Urinary bladder (tissue), 4 donors: ENCODE measurements around the gene RPP25. TPM values are rescaled to one million over a fixed set of nuclear protein-coding genes. Genes with fewer than 3 reads are reported as not detected.

ENCODE experiments used
- DNase-seq: peaks from one replicate; pipeline ENCODE4 v3.0.0-alpha.2; 2015; ENCODE audit errors: extremely low spot score
- H3K27ac ChIP-seq: one replicate; pipeline ENCODE4 v1.5.1; 2013; ENCODE audit warnings: low read depth, mild to moderate bottlenecking, moderate library complexity
- H3K36me3 ChIP-seq: one replicate; pipeline ENCODE4 v1.6.1; 2013; ENCODE audit warnings: mild to moderate bottlenecking, moderate library complexity; ENCODE audit not compliant: insufficient read depth
- H3K4me1 ChIP-seq: one replicate; pipeline ENCODE4 v1.6.1; 2013; ENCODE audit warnings: mild to moderate bottlenecking, moderate library complexity; ENCODE audit not compliant: insufficient read depth
- H3K4me3 ChIP-seq: one replicate; pipeline ENCODE4 v1.5.1; 2013; ENCODE audit warnings: low read depth, low read length
- WGBS: extraction: QIAGEN DNeasy Blood & Tissue Kit; methylation state at CpG from one replicate; pipeline ENCODE4 v1.1.7; 2013; 5-methylcytosine and 5-hydroxymethylcytosine counted together
- polyA plus RNA-seq: library from polyadenylated mRNA; stranded (reverse); fragments of 200-250 nt; gene quantifications from one replicate; pipeline ENCODE4 v1.2.3, GENCODE V29; 2013
- total RNA-seq: library from RNA; depleted of rRNA; stranded (reverse); fragments of >200 nt; gene quantifications from one replicate; pipeline ENCODE4 v1.2.3, GENCODE V29; 2014
- donor health status: healthy with polysubstance abuse.
- donor health status: healthy.

Gene RPP25
- total and polyA plus RNA-seq, 2 donors = 5.2 to 13.5 TPM

DNA sequence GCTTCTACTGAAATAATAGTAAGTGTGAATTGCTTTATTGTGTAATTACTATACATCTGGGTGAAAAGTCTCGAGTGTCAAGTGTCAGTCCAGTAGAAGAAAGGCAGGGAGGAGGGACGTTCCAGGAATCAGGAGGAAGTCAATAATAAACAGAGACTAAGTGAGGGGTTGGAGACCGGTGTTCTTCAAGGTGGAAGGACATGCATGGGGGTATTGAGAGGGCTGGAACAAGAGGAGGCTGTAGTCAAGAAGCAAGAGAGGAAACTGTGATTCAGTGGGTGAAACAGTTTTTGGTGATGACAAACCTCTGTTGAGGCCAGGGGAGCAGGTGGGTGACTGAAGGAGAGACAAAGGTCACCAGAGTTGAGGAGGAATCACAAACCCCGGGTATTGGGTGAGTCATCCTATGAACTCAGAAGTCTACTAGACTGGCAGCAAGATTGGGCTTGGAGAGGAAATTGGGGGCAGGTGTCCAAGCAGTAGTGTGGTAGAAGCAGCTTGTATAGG is 27.2 kb upstream of the RPP25 start:
- H3K27ac ChIP-seq = no peak overlapping the region
- WGBS = 26% methylated on average over 4 of the region's 4 CpGs
- H3K36me3 ChIP-seq = no peaks in the 10 kb centered on the region
- no peak overlapping the region for H3K4me3 ChIP-seq
- H3K4me1 ChIP-seq = no peaks in the 10 kb centered on the region
- no peak for DNase-seq

DNA sequence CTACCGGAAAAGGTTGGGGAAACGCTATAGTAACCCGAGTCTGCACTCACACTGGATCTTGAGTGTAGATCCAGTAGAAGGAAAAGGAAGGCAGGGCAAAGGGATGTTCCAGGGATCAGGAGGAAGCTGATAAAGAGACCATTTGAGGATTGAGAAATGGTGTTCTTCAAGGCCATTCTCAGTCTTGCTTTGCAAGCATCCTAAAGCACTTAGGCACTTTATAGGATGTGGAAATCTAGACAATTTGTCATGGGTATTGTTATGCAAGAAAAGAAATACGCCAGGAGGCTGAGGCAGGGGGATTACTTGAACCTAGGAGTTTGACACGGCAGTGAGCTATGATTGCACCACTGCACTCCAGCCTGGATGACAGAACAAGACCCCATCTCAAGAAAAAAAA is 25.6 kb upstream of the RPP25 start:
- H3K4me3 ChIP-seq = no peak overlapping the region
- H3K36me3 ChIP-seq = no peaks in the 10 kb centered on the region
- DNase-seq = no peak
- no peak overlapping the region for H3K27ac ChIP-seq
- H3K4me1 ChIP-seq = no peaks in the 10 kb centered on the region
- WGBS = 72% methylated on average over 5 of the region's 5 CpGs

DNA sequence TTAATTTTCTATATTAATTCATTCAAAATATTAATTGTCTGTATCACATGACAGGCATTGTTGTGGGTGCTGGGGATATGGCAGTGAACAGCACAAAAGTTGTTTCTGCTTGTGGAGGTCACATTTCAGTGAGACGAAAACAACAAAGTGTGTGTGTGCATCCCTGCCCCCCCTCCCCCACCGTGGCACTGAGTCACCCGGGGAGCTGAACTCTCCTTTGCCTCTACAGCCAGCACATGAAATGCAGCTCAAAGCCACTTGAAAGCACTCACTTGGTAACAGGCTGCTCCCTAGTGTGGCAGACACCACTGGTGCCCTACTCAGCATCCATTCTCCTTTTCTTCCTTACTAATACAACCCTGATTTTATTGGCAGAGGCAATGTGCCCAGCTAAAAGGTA is 21.9 kb upstream of the RPP25 start:
- Histone ChIP-seq H3K4me3 (no peak overlapping the region), H3K4me1 (no peaks in the 10 kb centered on the region), H3K27ac (no peak overlapping the region), H3K36me3 (no peaks in the 10 kb centered on the region)
- no peak for DNase-seq
- 20% methylated on average over 3 of the region's 3 CpGs for WGBS

DNA sequence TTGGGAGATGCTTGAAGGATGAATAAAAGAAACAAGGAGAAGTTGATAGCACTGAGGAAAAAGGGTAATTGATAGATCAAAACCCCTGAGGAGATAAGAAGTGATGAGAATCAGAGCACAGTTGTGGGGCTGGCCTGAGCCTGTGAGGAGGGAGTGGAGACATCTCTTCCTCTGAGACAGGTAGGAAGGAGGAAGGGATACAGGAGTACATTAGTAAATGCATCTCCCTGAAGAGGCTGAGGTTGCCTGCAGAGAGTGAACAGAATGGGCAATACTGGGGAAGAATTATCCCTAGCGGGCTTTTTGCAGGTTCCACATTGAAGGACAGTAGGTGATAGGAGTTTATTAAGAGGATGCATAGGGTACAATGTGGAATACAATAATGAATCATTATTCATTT is 21.5 kb upstream of the RPP25 start:
- Histone ChIP-seq H3K27ac (no peak overlapping the region), H3K4me3 (no peak overlapping the region), H3K4me1 (no peaks in the 10 kb centered on the region), H3K36me3 (no peaks in the 10 kb centered on the region)
- no peak for DNase-seq
- WGBS = 84% methylated on average over 1 of the region's 1 CpG

DNA sequence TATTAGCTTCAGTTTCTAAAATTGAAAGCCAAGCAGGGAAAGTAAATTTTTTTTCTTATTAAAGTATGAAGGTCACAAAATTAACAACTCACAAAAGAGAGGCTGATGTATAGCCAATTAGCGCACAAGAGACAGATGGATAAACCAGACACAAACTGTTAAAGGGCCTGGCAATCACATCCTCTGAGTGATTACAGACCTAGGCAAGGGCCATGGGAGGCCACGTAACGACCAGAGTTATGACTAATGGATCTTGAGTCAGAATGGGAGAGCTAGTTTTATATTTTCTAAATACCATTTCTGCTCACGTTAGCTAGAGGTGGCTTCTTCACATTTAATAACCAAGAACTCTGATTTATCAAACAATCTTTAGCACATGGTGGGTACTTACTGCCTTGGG is 21.0 kb upstream of the RPP25 start:
- WGBS = 55% methylated on average over 4 of the region's 4 CpGs
- DNase-seq = no peak

DNA sequence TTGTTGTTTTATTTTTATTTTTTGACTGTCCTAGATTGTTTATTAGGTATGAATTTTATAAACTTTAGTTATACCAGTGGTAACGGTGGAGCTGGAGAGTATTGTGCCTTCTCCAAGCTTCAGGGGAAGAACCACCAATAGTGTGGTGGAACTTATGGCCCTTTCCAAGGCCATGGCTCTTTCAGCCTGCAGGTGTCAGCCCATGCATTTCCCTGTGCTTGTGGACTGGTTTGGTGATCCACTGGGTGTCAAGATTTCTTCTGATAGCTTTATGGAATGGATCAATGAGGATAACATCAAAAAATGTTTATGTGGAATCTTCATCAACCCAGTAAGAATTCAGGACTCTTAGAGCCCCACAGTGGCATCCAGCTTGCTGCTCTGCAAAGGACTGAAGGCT is 19.6 kb upstream of the RPP25 start:
- Histone ChIP-seq H3K36me3 (no peaks in the 10 kb centered on the region), H3K4me3 (no peak overlapping the region), H3K4me1 (no peaks in the 10 kb centered on the region), H3K27ac (no peak overlapping the region)
- 80% methylated on average over 1 of the region's 1 CpG for WGBS
- DNase-seq = no peak

More for the DNA sequence above, 21.0 kb upstream of the RPP25 start:
- no peak overlapping the region for H3K4me3 ChIP-seq
- H3K27ac ChIP-seq = no peak overlapping the region
- H3K36me3 ChIP-seq = no peaks in the 10 kb centered on the region
- H3K4me1 ChIP-seq = no peaks in the 10 kb centered on the region

DNA sequence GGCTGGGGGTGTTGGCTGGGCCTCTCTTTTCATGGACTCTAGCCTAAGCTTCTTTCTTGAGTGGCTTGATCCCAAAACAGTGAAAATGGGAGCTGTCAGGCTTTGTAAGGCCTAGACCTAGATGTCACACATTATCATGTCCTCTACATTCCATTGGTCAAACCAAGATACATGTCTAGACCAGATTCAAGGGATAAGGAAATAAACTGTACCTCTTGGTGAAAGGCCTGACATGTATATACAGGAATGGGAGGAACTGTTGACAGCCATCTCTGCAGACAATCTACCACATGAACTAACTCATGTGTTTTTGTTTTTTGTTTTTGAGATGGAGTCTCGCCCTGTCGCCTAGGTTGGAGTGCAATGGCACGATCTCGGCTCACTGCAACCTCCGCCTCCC is 11.1 kb upstream of the RPP25 start:
- no peaks in the 10 kb centered on the region for H3K36me3 ChIP-seq
- no peaks in the 10 kb centered on the region for H3K4me1 ChIP-seq
- H3K4me3 ChIP-seq = no peak overlapping the region
- no peak overlapping the region for H3K27ac ChIP-seq
- 78% methylated on average over 5 of the region's 5 CpGs for WGBS
- DNase-seq = no peak

DNA sequence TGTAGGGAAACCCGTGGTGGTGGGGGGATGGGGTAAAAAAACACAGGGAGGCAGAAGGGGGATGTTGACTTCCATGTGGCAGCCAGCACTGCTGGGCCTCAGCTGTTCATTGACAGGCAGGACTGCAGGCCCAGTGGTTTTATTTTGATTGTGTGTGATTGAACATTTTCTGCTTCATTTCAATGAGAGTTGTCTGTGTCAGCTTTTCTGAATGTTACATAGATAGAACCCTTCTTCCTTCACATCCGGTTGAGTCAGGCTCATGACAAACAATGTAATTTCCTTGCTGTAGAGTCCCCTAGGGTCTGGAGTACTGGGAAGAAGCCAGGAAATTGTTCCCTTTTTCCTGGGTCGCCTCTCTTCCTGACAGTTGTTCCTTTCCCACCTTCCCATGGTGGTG is 8.2 kb upstream of the RPP25 start:
- no peak overlapping the region for H3K4me3 ChIP-seq
- DNase-seq = no peak
- no peaks in the 10 kb centered on the region for H3K36me3 ChIP-seq
- 12% methylated on average over 3 of the region's 3 CpGs for WGBS
- H3K4me1 ChIP-seq = no peaks in the 10 kb centered on the region
- no peak overlapping the region for H3K27ac ChIP-seq

DNA sequence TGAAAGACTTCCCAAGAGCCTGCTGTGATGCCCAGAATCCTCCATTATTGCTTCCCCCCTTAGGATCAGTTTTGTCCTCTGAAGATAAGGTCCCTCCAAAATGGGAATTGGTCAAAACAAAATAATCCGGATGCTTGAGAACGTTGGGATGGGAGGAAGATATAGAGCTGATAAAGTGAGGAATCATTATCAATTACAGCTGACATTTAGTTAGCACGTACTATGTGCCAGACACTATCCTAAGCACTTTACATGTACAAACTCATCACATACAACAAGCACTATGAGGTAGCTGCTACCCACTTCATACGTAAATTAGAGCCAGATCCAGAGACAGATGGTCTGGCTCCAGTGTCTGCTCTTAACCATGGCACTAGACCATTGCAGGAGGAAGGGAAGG is 6.6 kb upstream of the RPP25 start:
- no peak for DNase-seq
- H3K36me3 ChIP-seq = no peaks in the 10 kb centered on the region
- H3K27ac ChIP-seq = no peak overlapping the region
- no peak overlapping the region for H3K4me3 ChIP-seq
- no peaks in the 10 kb centered on the region for H3K4me1 ChIP-seq
- WGBS = 87% methylated on average over 4 of the region's 4 CpGs

DNA sequence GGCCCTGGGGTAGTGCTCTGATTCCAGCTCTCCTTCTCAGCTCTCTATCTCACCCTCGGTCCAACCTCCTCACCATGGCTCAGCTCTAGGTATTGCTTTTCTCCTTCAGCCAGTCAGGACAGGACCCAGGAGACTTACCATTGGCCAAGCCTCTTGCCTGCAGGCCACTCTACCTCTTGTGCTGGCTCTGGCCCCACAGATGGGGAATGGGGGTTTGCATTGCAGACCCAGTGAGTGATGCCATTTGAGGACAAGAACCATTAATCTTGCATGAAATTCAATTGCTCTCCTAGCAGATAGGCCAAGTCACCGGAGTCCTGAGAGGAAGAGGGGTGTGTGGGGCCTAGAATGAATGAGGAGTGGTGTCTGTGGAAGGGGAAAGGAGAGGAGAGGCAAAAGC is 6.1 kb upstream of the RPP25 start:
- no peaks in the 10 kb centered on the region for H3K36me3 ChIP-seq
- H3K4me3 ChIP-seq = no peak overlapping the region
- H3K4me1 ChIP-seq = no peaks in the 10 kb centered on the region
- no peak overlapping the region for H3K27ac ChIP-seq
- WGBS = 65% methylated on average over 2 of the region's 2 CpGs
- no peak for DNase-seq

DNA sequence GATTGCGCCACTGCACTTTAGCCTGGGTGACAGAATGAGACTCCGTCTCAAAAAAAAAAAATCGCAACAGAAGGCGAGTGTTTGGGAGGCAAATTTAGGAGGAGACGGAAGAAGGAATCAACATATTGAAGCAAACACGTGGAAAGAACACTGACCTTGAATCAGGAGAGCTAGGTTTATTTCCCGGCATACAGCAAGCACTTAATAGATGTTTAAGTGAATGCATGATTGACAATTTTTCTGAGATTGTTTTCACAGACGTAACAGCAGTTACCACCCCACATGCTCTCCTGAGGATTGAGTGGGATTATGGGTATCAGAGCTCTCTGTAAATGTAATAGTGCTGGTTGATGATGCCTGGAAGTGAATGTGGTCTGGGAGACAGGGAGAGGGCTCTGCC is 5.6 kb upstream of the RPP25 start:
- 89% methylated on average over 8 of the region's 8 CpGs for WGBS
- Histone ChIP-seq H3K4me3 (no peak overlapping the region), H3K27ac (no peak overlapping the region), H3K4me1 (no peaks in the 10 kb centered on the region), H3K36me3 (no peaks in the 10 kb centered on the region)
- DNase-seq = no peak

DNA sequence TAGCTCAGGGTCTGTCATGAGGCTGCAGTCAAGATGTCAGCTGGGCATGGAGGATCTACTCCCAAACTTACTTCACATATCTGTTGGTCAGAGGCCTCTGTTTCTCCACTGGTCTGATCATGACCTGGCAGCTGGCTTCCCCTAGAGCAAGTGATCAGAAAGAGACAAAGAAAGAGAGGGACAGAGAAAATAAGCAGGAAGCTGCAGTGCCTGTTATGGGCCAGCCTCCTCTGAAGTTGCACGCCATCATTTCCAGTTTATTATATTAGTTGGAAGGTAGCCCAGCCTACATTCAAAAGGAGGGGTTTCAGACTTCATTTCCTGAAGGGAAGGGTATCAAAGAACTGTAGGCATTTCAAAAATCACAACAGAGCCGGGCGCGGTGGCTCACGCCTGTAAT is 5.0 kb upstream of the RPP25 start:
- H3K27ac ChIP-seq = no peak overlapping the region
- no peaks in the 10 kb centered on the region for H3K4me1 ChIP-seq
- no peak overlapping the region for H3K4me3 ChIP-seq
- no peak for DNase-seq
- no peaks in the 10 kb centered on the region for H3K36me3 ChIP-seq
- WGBS = 60% methylated on average over 5 of the region's 5 CpGs

DNA sequence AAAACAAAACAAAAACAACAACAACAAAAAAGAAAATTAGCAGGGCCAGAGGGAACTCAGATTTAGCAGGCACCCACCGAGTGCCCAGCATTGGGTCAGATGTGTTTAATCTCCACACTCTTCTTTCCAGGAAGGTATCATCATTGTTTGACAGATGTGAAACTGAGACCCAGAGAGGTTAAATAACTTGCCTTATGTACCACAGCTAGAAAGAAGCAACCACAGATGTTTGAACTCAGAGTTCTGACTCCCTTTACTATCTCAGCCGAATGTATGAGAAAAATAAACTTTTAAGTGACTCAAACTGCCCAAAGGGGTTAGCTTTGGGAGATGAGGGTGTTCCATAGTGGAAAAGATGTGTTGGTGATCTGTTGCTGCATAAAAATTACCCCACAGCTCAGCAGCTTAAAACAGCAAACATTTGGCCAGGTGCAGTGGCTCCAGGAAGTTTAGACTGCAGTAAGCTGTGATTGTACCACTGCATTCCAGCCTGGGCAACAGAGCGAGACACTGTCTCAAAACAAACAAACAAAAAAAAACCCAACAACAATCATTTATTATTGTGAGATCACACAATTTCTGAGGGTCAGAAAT is 4.5 kb upstream of the RPP25 start:
- DNase-seq = no peak
- 44% methylated on average over 3 of the region's 3 CpGs for WGBS
- H3K4me1 ChIP-seq = peaks cover 1% of the 10 kb centered on the region
- no peak overlapping the region for H3K27ac ChIP-seq
- no peaks in the 10 kb centered on the region for H3K36me3 ChIP-seq
- H3K4me3 ChIP-seq = no peak overlapping the region

DNA sequence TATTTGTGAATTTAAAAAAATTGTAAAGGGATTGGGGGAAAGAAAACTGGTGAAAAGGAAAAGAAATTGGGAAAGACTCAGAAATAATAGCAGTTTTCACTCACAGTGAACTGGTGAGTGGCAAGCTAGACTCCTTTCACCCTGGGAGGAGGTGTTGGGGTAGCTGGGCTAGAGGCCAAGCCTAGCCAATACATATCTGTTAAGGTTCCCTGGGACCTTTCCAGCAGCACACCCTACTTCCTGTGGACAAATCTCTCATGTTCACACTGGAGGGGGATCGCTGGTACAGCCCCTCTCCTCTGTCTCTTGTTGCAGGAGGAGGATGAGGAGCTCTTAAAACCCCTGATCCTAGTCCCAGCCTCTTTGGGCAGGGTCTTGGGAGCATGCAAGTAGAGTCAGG is 3.7 kb upstream of the RPP25 start:
- no peak overlapping the region for H3K4me3 ChIP-seq
- WGBS = 79% methylated on average over 1 of the region's 1 CpG
- no peak overlapping the region for H3K27ac ChIP-seq
- peaks cover 1% of the 10 kb centered on the region for H3K4me1 ChIP-seq
- DNase-seq = no peak
- no peaks in the 10 kb centered on the region for H3K36me3 ChIP-seq

DNA sequence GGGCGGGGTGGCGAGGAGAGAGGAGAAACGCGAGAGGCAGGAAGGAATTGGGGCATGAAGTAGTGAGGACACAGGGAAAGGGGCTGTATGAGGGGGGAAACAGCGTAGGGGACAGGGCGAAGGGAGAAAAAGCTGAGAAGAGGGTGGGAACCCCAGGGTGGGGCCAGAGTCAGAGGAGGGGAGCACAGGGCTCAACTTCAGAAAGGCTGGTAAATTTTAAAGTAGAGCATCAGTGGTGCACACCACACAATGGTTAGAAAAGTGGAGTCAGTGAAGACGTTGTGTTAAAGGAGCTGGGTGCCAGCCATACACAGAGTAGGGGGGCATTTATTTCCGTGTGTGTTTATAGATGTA is 3.0 kb upstream of the RPP25 start:
- H3K4me1 ChIP-seq = peaks cover 1% of the 10 kb centered on the region
- DNase-seq = no peak
- WGBS = 28% methylated on average over 8 of the region's 8 CpGs
- no peak overlapping the region for H3K4me3 ChIP-seq
- H3K36me3 ChIP-seq = no peaks in the 10 kb centered on the region
- H3K27ac ChIP-seq = no peak overlapping the region
